CD14-positive monocyte (primary cell): Measurements from ENCODE around the gene CSH1. TPM values are rescaled to one million over a fixed set of nuclear protein-coding genes. Genes with fewer than 3 reads are reported as not detected.

Experiments used
- DNase-seq, 3 donors: peaks; one replicate each; pipeline ENCODE4 v3.0.0-alpha.2; 2011 to 2022
- H2AFZ ChIP-seq: 2 replicates; pipeline ENCODE4 v1.6.0; 2012; ENCODE audit warnings: mild to moderate bottlenecking, low read depth, low read length, inconsistent platforms; ENCODE audit not compliant: insufficient read depth, poor library complexity, severe bottlenecking
- H3K27ac ChIP-seq, 2 donors: 1 replicate in 1 of 2; 2 replicates in 1 of 2; pipeline ENCODE4 v1.5.1; 2012 to 2013; ENCODE audit warnings: low read length in 2 of 2, control low read depth in 1 of 2, inconsistent platforms in 1 of 2, low read depth in 1 of 2, mild to moderate bottlenecking in 1 of 2
- H3K27me3 ChIP-seq, 2 donors: one replicate each; pipeline versions ENCODE4 v1.6.0 to v1.6.1; 2011 to 2013; ENCODE audit warnings: low read length in 2 of 2; ENCODE audit not compliant: control insufficient read depth in 2 of 2, insufficient read depth in 2 of 2
- H3K36me3 ChIP-seq, 2 donors: replicated peaks in 1 of 2; 1 replicate in 1 of 2; 2 replicates in 1 of 2; pipeline versions ENCODE4 v1.5.1 to v1.6.1; 2012 to 2013; ENCODE audit warnings: low read length in 2 of 2, control low read depth in 1 of 2, inconsistent platforms in 1 of 2, mild to moderate bottlenecking in 1 of 2; ENCODE audit not compliant: insufficient read depth in 2 of 2, control insufficient read depth in 1 of 2
- H3K4me1 ChIP-seq, 2 donors: 1 replicate in 1 of 2; 2 replicates in 1 of 2; pipeline versions ENCODE4 v1.5.1 to v1.6.1; 2012 to 2013; ENCODE audit warnings: low read length in 2 of 2, control low read depth in 1 of 2, inconsistent platforms in 1 of 2, mild to moderate bottlenecking in 1 of 2, moderate library complexity in 1 of 2; ENCODE audit not compliant: insufficient read depth in 2 of 2, control insufficient read depth in 1 of 2
- H3K4me2 ChIP-seq: replicated peaks from 2 replicates; pipeline ENCODE3; 2012; ENCODE audit warnings: low read length, moderate library complexity, mild to moderate bottlenecking; ENCODE audit not compliant: poor library complexity, severe bottlenecking; ENCODE audit errors: extremely low read depth
- H3K4me3 ChIP-seq, 3 experiments: fragments of 200-600 bp in 1 of 3; sonication (generic) in 1 of 3; replicated peaks in 1 of 3; 1 replicate in 2 of 3; 2 replicates in 1 of 3; pipeline ENCODE4 v1.5.1; 2011 to 2013; ENCODE audit warnings: low read length in 3 of 3, mild to moderate bottlenecking in 3 of 3, control low read depth in 2 of 3, low read depth in 2 of 3, inconsistent platforms in 1 of 3, moderate library complexity in 1 of 3
- H3K79me2 ChIP-seq: 2 replicates; pipeline ENCODE4 v1.6.0; 2012; ENCODE audit warnings: mild to moderate bottlenecking, control low read depth, inconsistent platforms, low read length, moderate library complexity; ENCODE audit not compliant: insufficient read depth
- H3K9ac ChIP-seq: 2 replicates; pipeline ENCODE4 v1.6.0; 2017; ENCODE audit warnings: low read length, mild to moderate bottlenecking; ENCODE audit not compliant: insufficient read depth, poor library complexity, severe bottlenecking
- H3K9me3 ChIP-seq, 2 donors: replicated peaks in 1 of 2; 1 replicate in 1 of 2; 2 replicates in 1 of 2; pipeline versions ENCODE4 v1.5.1 to v1.6.1; 2012 to 2013; ENCODE audit warnings: low read length in 2 of 2, control low read depth in 1 of 2; ENCODE audit not compliant: control insufficient read depth in 1 of 2, insufficient read depth in 1 of 2
- H4K20me1 ChIP-seq: 2 replicates; pipeline ENCODE4 v1.6.0; 2012; ENCODE audit warnings: mild to moderate bottlenecking, low read length, control low read depth, moderate library complexity; ENCODE audit not compliant: insufficient read depth
- H3K27ac Mint-ChIP-seq, 7 donors: one replicate each; pipeline ENCODE4 v1.8.0; 2020; ENCODE audit warnings: mild to moderate bottlenecking in 7 of 7, mixed read lengths in 7 of 7, moderate library complexity in 6 of 7, inconsistent platforms in 2 of 7
- H3K27me3 Mint-ChIP-seq, 3 donors: one replicate each; pipeline ENCODE4 v1.8.0; 2021 to 2022; ENCODE audit warnings: low read depth in 3 of 3, mild to moderate bottlenecking in 3 of 3, mixed read lengths in 3 of 3, moderate library complexity in 3 of 3, inconsistent platforms in 1 of 3
- H3K36me3 Mint-ChIP-seq, 2 donors: one replicate each; pipeline ENCODE4 v1.8.0; 2020; ENCODE audit warnings: mixed read lengths in 2 of 2, inconsistent platforms in 1 of 2, mild to moderate bottlenecking in 1 of 2
- H3K4me1 Mint-ChIP-seq: one replicate; pipeline ENCODE4 v1.8.0; 2020; ENCODE audit warnings: mild to moderate bottlenecking, mixed read lengths
- H3K4me3 Mint-ChIP-seq, 2 donors: one replicate each; pipeline ENCODE4 v1.8.0; 2020; ENCODE audit warnings: mild to moderate bottlenecking in 2 of 2, mixed read lengths in 2 of 2, moderate library complexity in 1 of 2
- H3K9me3 Mint-ChIP-seq, 7 donors: one replicate each; pipeline ENCODE4 v1.8.0; 2020 to 2022; ENCODE audit warnings: mixed read lengths in 7 of 7, mild to moderate bottlenecking in 6 of 7, moderate library complexity in 6 of 7, inconsistent platforms in 2 of 7
- WGBS: methylation state at CpG from one replicate; pipeline ENCODE4 v1.1.5; 2013; ENCODE audit warnings: missing lambda C conversion rate; ENCODE audit not compliant: insufficient coverage; 5-methylcytosine and 5-hydroxymethylcytosine counted together
- intact Hi-C, 2 donors: fragments of 100-400 bp; cut with micrococcal nuclease; formaldehyde crosslinking; loops; one replicate each; pipeline versions ENCODE4 v1.15.0 to v1.15.1; 2023
- polyA plus RNA-seq, 3 donors: library from polyadenylated mRNA; depleted of rRNA in 1 of 3; unstranded in 2 of 3; stranded (reverse) in 1 of 3; fragments of 300-500 nt in 2 of 3; fragments of >200 nt in 1 of 3; fragmentation: Illumina TruSeq in 2 of 3; gene quantifications; 1 replicate in 2 of 3; 2 replicates in 1 of 3; pipeline ENCODE4 v1.2.3, GENCODE V29; 2012 to 2021
- TF ChIP-seq, protein P1 (sequence below): fragments of 200-600 bp; IDR thresholded peaks from one replicate; pipeline ENCODE4 v1.8.0; 2022; ENCODE audit warnings: antibody characterized with exemption, mild to moderate bottlenecking

The CSH1 gene
- polyA plus RNA-seq, 3 donors: not detected

DNA sequence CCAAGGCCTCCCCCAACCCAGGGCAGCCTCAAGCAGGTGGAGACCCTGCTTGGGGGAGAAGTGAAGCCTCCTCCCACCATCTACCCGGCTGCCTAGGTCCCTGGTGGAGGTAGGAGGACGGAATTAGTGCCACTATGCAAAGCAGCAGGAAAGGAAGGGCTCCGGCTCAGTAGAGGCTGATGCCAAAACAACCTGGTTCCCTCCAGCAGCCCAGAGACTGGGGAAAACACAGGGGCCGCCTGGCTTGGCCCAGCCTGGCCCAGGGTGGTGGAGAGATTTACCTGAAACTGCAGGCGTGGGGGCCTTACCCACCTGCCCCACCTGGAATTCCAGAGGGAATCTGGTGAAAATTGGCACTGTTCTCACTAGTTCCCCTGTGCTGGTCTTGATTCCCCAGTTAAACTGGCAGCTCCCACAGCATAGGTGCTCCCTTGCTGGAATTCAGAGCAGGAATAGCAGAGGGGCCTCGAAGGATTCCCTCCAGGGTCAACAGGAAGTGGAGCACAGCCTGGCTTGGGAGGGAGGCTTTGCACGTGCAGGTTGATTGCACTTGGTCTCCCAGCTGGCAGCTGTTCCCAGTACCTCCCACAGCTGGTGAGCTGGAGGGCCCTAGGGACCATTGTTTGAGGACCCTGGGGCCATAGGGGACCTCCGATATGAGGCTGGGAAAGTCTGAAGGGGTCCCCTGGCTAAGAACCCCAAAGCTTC, 31.2 kb upstream of the CSH1 start:
- WGBS: 66% methylated on average over 6 of the region's 8 CpGs
- H3K27me3 ChIP-seq: no peaks in the 10 kb centered on the region
- TF ChIP-seq, protein P1, sequence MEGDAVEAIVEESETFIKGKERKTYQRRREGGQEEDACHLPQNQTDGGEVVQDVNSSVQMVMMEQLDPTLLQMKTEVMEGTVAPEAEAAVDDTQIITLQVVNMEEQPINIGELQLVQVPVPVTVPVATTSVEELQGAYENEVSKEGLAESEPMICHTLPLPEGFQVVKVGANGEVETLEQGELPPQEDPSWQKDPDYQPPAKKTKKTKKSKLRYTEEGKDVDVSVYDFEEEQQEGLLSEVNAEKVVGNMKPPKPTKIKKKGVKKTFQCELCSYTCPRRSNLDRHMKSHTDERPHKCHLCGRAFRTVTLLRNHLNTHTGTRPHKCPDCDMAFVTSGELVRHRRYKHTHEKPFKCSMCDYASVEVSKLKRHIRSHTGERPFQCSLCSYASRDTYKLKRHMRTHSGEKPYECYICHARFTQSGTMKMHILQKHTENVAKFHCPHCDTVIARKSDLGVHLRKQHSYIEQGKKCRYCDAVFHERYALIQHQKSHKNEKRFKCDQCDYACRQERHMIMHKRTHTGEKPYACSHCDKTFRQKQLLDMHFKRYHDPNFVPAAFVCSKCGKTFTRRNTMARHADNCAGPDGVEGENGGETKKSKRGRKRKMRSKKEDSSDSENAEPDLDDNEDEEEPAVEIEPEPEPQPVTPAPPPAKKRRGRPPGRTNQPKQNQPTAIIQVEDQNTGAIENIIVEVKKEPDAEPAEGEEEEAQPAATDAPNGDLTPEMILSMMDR: no peak
- Mint-ChIP-seq H3K27me3 (peaks cover 3 to 6% (median 5%) of the 10 kb centered on the region in 3 donors), H3K9me3 (no peaks in the 10 kb centered on the region), H3K4me3 (no peak overlapping the region), H3K27ac (no peak overlapping the region), H3K4me1 (peaks cover 26% of the 10 kb centered on the region), H3K36me3 (peaks cover 4 to 5% of the 10 kb centered on the region in 2 donors)
- no peaks in the 10 kb centered on the region for H4K20me1 ChIP-seq
- H3K4me1 ChIP-seq: peaks cover 22 to 23% of the 10 kb centered on the region in 2 donors
- H3K36me3 ChIP-seq: peaks cover 0 to 8% of the 10 kb centered on the region in 2 donors
- H2AFZ ChIP-seq: no peak overlapping the region
- no peak overlapping the region for H3K9ac ChIP-seq
- H3K79me2 ChIP-seq: no peaks in the 10 kb centered on the region
- H3K4me3 ChIP-seq: no peak overlapping the region
- H3K4me2 ChIP-seq: no peak overlapping the region
- intact Hi-C loops: loop anchor here in 1 of 2 donors (10.0 kb wide), 1 partner anchor 357 kb away; no protein-coding TSS in a partner anchor
- no peak overlapping the region for H3K27ac ChIP-seq
- no peak for DNase-seq
- no peaks in the 10 kb centered on the region for H3K9me3 ChIP-seq

- Histone ChIP-seq H3K27ac (no peak overlapping the region), H3K4me2 (no peak overlapping the region), H3K4me3 (no peak overlapping the region), H3K4me1 (peaks cover 9 to 13% of the 10 kb centered on the region in 2 donors), H3K27me3 (no peaks in the 10 kb centered on the region), H4K20me1 (no peaks in the 10 kb centered on the region), H3K79me2 (no peaks in the 10 kb centered on the region), H3K36me3 (peaks cover 0 to 8% of the 10 kb centered on the region in 2 donors), H3K9ac (no peak overlapping the region), H2AFZ (no peak overlapping the region), H3K9me3 (no peaks in the 10 kb centered on the region)
- DNase-seq: no peak
- intact Hi-C loops: loop anchor here in 1 of 2 donors (10.0 kb wide), 1 partner anchor 359 kb away; no protein-coding TSS in a partner anchor
- H3K9me3 Mint-ChIP-seq: no peaks in the 10 kb centered on the region
- H3K27ac Mint-ChIP-seq: peak overlapping the region in 1 of 7 donors; percentile 32
- TF ChIP-seq, protein P1: no peak
- peaks cover 4 to 5% of the 10 kb centered on the region in 2 donors for H3K36me3 Mint-ChIP-seq
- peaks cover 18% of the 10 kb centered on the region for H3K4me1 Mint-ChIP-seq
- no CpG with 5 or more reads among the region's 2 CpGs for WGBS
- H3K27me3 Mint-ChIP-seq: peaks cover 3 to 5% (median 3%) of the 10 kb centered on the region in 3 donors
- H3K4me3 Mint-ChIP-seq: no peak overlapping the region
These were observed 29.8 kb upstream of the CSH1 start for GRCh38 chr17:63926164-63926563.
